GM12873 (cell line): ENCODE measurements around the gene PDZD7.

Experiments used
- TF ChIP-seq, protein P1 (sequence below): IDR thresholded peaks from 2 replicates; pipeline ENCODE4 v1.5.1; 2012; ENCODE audit warnings: low read depth, mild to moderate bottlenecking, moderate library complexity, low read length, control low read depth; ENCODE audit not compliant: insufficient read depth; ENCODE audit errors: missing control alignments

PDZD7 gene

DNA sequence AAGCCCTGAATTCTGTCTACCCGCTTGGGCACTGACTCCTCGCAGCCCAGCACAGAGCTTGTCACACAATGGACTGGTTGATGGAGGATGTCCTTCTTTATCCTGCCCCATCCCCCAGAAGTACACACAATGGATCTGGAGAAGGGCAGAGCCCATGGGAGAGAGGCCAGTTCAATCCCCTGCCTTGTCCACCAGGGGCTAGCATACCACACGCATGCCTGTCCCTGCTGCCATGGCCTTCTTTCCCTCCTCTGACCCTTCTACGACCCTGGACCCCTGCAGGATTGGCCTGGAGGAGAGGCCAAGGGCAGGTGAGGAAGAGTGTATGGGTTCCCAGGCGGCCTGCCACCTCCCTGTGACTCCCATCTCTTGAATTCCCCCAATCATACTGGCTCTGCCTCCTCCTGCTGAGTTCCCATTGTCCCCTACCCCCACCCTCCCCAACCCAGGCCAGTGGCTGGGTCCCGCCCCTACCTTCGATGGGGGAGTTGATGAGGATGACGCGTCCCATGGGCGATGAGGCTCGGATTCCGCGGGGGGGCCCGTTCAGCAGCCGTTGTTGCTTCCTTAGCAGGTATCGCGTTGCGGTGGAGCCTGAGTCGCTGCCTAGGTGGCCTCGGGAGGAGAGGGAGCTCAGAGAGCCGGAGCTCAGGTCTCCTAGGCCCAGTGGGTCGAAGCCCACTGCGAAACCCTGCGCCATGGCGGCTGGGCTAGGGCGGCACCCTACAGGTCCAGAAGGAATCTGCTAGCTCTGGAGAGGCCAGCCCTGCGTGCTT is 1.2 kb downstream of the PDZD7 start:
- TF ChIP-seq, protein P1, sequence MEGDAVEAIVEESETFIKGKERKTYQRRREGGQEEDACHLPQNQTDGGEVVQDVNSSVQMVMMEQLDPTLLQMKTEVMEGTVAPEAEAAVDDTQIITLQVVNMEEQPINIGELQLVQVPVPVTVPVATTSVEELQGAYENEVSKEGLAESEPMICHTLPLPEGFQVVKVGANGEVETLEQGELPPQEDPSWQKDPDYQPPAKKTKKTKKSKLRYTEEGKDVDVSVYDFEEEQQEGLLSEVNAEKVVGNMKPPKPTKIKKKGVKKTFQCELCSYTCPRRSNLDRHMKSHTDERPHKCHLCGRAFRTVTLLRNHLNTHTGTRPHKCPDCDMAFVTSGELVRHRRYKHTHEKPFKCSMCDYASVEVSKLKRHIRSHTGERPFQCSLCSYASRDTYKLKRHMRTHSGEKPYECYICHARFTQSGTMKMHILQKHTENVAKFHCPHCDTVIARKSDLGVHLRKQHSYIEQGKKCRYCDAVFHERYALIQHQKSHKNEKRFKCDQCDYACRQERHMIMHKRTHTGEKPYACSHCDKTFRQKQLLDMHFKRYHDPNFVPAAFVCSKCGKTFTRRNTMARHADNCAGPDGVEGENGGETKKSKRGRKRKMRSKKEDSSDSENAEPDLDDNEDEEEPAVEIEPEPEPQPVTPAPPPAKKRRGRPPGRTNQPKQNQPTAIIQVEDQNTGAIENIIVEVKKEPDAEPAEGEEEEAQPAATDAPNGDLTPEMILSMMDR: no peak

DNA sequence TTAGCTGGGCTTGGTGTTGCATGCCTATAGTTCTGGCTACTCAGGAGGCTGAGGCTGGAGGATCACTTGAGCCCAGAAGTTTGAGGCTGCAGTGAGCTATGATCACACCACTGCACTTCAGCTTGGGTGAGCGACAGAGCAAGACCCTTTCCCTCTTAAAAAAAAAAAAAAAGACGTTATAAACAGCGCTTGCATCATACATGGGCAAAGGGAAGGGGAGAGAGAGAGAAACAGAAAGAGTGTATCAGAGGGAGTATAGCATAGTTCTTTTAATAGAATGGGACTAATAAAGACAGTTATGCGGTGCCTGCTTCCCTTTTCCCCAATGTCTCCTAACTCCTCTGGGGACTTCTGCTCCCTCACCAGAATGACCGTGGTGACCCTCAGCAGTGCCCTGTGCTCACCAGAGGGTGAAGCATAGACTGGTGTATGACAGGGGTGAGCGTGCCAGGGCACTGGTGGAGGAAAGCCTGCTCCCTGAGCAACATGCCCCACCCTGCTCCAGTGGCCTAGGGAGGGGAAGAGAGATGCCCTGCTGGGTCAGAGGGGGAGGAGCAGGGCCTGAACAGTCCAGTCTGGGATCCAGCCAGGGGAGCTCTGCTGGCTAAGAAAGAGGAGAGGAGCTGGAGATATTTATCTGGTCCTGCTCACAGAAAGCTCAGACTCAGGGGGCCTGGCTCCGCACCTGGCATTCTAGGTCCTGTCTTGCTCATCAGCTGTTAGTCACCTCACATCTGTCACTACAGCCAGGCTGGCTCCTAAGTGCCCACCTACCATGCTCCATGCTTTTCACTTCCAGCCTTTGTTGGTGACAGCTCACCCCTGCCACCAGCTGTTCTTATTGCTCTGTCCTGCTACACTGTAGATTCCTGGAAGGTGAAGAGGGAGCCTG is 2.2 kb downstream of the PDZD7 start:
- TF ChIP-seq, protein P1: no peak

DNA sequence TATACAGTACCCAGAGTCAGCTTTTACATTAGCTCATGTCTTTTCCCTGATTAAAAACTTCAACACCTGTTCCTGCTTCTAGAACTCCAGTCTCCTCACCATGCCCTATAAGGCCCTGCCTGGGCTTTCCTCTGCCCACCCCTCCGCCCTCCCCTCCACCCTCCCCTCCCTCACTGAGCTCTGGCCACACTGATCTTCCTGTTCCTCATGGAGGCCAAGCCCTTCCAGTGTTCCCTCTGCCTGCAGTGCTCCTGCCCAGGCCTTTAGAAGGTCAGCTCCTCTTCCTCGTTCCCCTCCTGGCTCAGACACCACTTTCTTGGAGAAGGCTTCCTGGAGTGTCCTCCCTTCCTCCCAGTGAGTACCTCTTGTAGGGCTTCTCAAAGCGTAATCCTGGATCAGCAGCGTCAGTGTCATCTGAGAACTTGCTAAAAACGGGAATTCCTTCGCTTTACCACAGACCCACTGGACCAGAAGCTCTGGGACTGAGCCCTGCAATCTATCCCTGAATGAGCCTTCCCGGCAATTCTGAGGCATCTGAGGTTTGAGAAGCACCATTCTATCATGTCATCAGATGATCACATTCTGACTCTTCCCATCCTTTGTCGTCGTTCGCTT is 3.7 kb downstream of the PDZD7 start:
- TF ChIP-seq, protein P1: no peak

DNA sequence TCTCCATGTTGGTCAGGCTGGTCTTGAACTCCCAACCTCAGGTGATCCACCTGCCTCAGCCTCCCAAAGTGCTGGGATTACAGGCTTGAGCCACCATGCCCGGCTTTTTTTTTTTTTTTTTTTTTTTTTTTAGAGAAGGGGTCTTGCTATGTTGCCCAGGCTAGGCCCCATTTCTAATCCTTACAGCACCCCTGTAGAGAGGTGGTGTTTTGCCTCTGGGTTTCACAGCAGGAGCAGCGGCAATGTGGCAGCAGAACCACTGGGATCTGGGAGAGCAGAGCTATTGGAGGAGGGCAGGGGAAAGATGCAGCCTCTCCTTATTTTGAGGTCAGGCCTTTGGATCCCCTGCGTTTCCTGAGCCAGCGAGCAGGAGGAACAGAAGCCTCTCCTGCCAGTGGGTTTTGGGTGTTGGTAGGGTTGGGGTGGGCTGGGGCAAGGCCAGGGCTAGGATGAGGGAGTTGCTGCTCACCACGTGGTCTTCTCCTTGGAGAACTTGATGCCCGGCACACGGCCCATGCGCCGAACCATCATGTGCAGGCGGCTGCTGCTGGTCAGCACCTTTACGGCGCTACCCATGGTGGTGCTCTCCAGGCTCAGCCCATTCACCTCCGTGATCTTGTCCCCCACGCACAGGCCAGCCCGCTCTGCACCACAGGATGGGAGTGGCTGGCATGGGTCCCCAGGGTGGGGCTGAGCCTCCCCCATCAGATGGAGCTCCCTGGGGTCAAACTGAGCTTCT is 7.8 kb downstream of the PDZD7 start:
- TF ChIP-seq, protein P1: no peak

DNA sequence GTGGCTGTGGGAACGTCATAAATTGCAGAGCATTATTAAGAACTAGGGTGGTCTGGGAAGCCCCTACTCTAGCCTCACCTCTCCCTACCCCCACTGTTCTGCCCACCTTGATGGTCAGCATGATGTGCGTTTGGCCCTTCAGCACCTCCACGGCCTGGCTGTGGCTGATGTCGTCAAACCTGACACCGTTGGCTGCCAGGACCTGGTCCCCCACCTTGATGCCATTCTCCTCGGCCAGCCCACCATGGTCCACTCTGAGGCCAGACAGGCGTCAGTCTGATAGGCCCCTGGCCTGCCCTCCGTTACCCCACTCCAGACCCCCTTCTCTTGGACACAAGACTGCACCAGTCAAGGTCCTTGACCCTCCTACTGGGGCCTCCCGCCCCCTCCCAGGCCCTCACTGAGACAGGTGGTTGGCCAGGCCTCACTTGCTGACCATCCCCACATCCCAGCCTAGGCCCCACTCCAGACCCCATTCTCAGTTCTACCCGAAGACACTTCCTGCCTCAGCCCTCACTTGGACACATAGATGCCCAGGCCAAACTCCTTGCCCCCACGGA is 9.2 kb downstream of the PDZD7 start:
- TF ChIP-seq, protein P1: no peak

DNA sequence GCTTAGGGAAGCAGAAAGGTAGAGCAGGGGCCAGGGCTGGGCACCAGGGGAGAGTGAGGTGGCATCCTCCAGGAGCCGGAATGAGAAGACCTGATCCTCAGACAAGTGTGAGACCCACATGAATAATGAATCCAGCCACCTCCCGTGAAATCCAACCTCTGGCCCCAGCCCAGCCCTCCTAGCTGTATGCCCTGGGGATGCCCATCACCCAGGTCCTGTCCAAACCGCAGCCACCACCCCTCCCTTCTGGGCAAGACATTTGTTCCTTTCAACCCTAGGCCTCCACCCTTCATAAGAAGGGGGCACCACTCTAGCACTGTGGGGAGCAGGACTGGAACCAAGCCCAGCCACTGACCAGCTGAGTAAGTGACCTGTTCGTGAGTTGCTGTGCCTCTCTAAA is 9.7 kb downstream of the PDZD7 start:
- TF ChIP-seq, protein P1: no peak
